ENCODE measurements around the gene PSMC3.

Gene PSMC3

GRCh38 chr11:47451436-47451835 is 25.2 kb upstream of the PSMC3 start:
- no peaks in the 10 kb centered on the region for H3K9me3 Mint-ChIP-seq
- ATAC-seq (ENCODE audit: low read depth) (no peak), DNase-seq (ENCODE audit: low spot score in 2 of 2) (no peak)
- H3K4me1 Mint-ChIP-seq: peaks cover 2% of the 10 kb centered on the region
- H3K27ac Mint-ChIP-seq: no peak overlapping the region
- no peak overlapping the region for H3K4me3 Mint-ChIP-seq
- no peaks in the 10 kb centered on the region for H3K36me3 Mint-ChIP-seq
- H3K27me3 Mint-ChIP-seq: no peaks in the 10 kb centered on the region

GRCh38 chr11:47449541-47449940 is 23.3 kb upstream of the PSMC3 start:
- DNase-seq (ENCODE audit: low spot score in 2 of 2) (no peak), ATAC-seq (ENCODE audit: low read depth) (no peak)
- Mint-ChIP-seq H3K36me3 (no peaks in the 10 kb centered on the region), H3K4me3 (no peak overlapping the region), H3K9me3 (no peaks in the 10 kb centered on the region), H3K27ac (no peak overlapping the region), H3K4me1 (peaks cover 2% of the 10 kb centered on the region), H3K27me3 (no peaks in the 10 kb centered on the region)

GRCh38 chr11:47448566-47449427 is 22.6 kb upstream of the PSMC3 start, which contains the start of gene RAPSN:
RAPSN (minus strand) TSS chr11:47449136; CDS start chr11:47448964, 172 bp downstream.
- Mint-ChIP-seq H3K4me1 (no peaks in the 10 kb centered on the region), H3K27me3 (no peaks in the 10 kb centered on the region), H3K9me3 (no peaks in the 10 kb centered on the region), H3K27ac (no peak within 1 kb of the TSS), H3K36me3 (no peaks in the 10 kb centered on the region), H3K4me3 (no peak within 1 kb of the TSS)
- ATAC-seq (ENCODE audit: low read depth): no peak
- no peak for DNase-seq (ENCODE audit: low spot score in 2 of 2)

- DNase-seq (ENCODE audit: low spot score in 2 of 2) (no peak), ATAC-seq (ENCODE audit: low read depth) (no peak)
- H3K4me1 Mint-ChIP-seq: no peaks in the 10 kb centered on the region
- no peak overlapping the region for H3K27ac Mint-ChIP-seq
- no peak overlapping the region for H3K4me3 Mint-ChIP-seq
- H3K36me3 Mint-ChIP-seq: no peaks in the 10 kb centered on the region
- no peaks in the 10 kb centered on the region for H3K9me3 Mint-ChIP-seq
- H3K27me3 Mint-ChIP-seq: no peaks in the 10 kb centered on the region
Observed at GRCh38 chr11:47447906-47448305, 21.7 kb upstream of the PSMC3 start.

- Mint-ChIP-seq H3K27me3 (no peaks in the 10 kb centered on the region), H3K4me1 (no peaks in the 10 kb centered on the region), H3K9me3 (no peaks in the 10 kb centered on the region), H3K4me3 (no peak overlapping the region), H3K36me3 (no peaks in the 10 kb centered on the region), H3K27ac (no peak overlapping the region)
- DNase-seq (ENCODE audit: low spot score in 2 of 2) (no peak), ATAC-seq (ENCODE audit: low read depth) (no peak)
Observed at GRCh38 chr11:47446833-47447232, 20.6 kb upstream of the PSMC3 start.

- no peaks in the 10 kb centered on the region for H3K9me3 Mint-ChIP-seq
- H3K36me3 Mint-ChIP-seq: no peaks in the 10 kb centered on the region
Observed at GRCh38 chr11:47445840-47446239, 19.6 kb upstream of the PSMC3 start.

GRCh38 chr11:47443817-47444216 is 17.6 kb upstream of the PSMC3 start:
- H3K27ac Mint-ChIP-seq: no peak overlapping the region
- DNase-seq (ENCODE audit: low spot score in 2 of 2) (no peak), ATAC-seq (ENCODE audit: low read depth) (no peak)
- no peaks in the 10 kb centered on the region for H3K9me3 Mint-ChIP-seq
- no peaks in the 10 kb centered on the region for H3K36me3 Mint-ChIP-seq
- H3K4me1 Mint-ChIP-seq: no peaks in the 10 kb centered on the region
- no peak overlapping the region for H3K4me3 Mint-ChIP-seq
- no peaks in the 10 kb centered on the region for H3K27me3 Mint-ChIP-seq

More at GRCh38 chr11:47445840-47446239, 19.6 kb upstream of the PSMC3 start:
- H3K27me3 Mint-ChIP-seq: no peaks in the 10 kb centered on the region
- no peak overlapping the region for H3K27ac Mint-ChIP-seq
- H3K4me1 Mint-ChIP-seq: no peaks in the 10 kb centered on the region
- no peak overlapping the region for H3K4me3 Mint-ChIP-seq
- ATAC-seq (ENCODE audit: low read depth) (no peak), DNase-seq (ENCODE audit: low spot score in 2 of 2) (no peak)

- DNase-seq (ENCODE audit: low spot score in 2 of 2) (no peak), ATAC-seq (ENCODE audit: low read depth) (no peak)
- Mint-ChIP-seq H3K36me3 (no peaks in the 10 kb centered on the region), H3K4me3 (no peak overlapping the region), H3K27ac (no peak overlapping the region), H3K27me3 (no peaks in the 10 kb centered on the region), H3K4me1 (no peaks in the 10 kb centered on the region), H3K9me3 (no peaks in the 10 kb centered on the region)
Observed at GRCh38 chr11:47443028-47443700, 16.9 kb upstream of the PSMC3 start.

GRCh38 chr11:47442514-47442913 is 16.3 kb upstream of the PSMC3 start:
- H3K27me3 Mint-ChIP-seq: no peaks in the 10 kb centered on the region
- DNase-seq (ENCODE audit: low spot score in 2 of 2) (no peak), ATAC-seq (ENCODE audit: low read depth) (no peak)
- H3K36me3 Mint-ChIP-seq: no peaks in the 10 kb centered on the region
- H3K27ac Mint-ChIP-seq: no peak overlapping the region
- no peak overlapping the region for H3K4me3 Mint-ChIP-seq
- no peaks in the 10 kb centered on the region for H3K4me1 Mint-ChIP-seq
- no peaks in the 10 kb centered on the region for H3K9me3 Mint-ChIP-seq

- H3K4me3 Mint-ChIP-seq: no peak overlapping the region
- H3K36me3 Mint-ChIP-seq: no peaks in the 10 kb centered on the region
- no peaks in the 10 kb centered on the region for H3K4me1 Mint-ChIP-seq
- no peaks in the 10 kb centered on the region for H3K9me3 Mint-ChIP-seq
- DNase-seq (ENCODE audit: low spot score in 2 of 2) (no peak), ATAC-seq (ENCODE audit: low read depth) (no peak)
- H3K27ac Mint-ChIP-seq: no peak overlapping the region
- H3K27me3 Mint-ChIP-seq: no peaks in the 10 kb centered on the region
Observed at GRCh38 chr11:47441421-47441820, 15.2 kb upstream of the PSMC3 start.

GRCh38 chr11:47440054-47440476 is 13.8 kb upstream of the PSMC3 start:
- H3K27ac Mint-ChIP-seq: no peak overlapping the region
- H3K9me3 Mint-ChIP-seq: no peaks in the 10 kb centered on the region
- no peak for ATAC-seq (ENCODE audit: low read depth)
- H3K4me1 Mint-ChIP-seq: no peaks in the 10 kb centered on the region
- no peak for DNase-seq (ENCODE audit: low spot score in 2 of 2)
- H3K27me3 Mint-ChIP-seq: peaks cover 1% of the 10 kb centered on the region
- no peak overlapping the region for H3K4me3 Mint-ChIP-seq
- H3K36me3 Mint-ChIP-seq: no peaks in the 10 kb centered on the region

GRCh38 chr11:47438721-47439120 is 12.5 kb upstream of the PSMC3 start:
- DNase-seq (ENCODE audit: low spot score in 2 of 2): no peak
- Mint-ChIP-seq H3K27ac (no peak overlapping the region), H3K4me3 (no peak overlapping the region), H3K27me3 (peaks cover 1% of the 10 kb centered on the region), H3K9me3 (no peaks in the 10 kb centered on the region), H3K4me1 (no peaks in the 10 kb centered on the region), H3K36me3 (no peaks in the 10 kb centered on the region)
- ATAC-seq (ENCODE audit: low read depth): no peak

GRCh38 chr11:47437746-47438418 is 11.6 kb upstream of the PSMC3 start:
- H3K36me3 Mint-ChIP-seq: no peaks in the 10 kb centered on the region
- H3K27ac Mint-ChIP-seq: no peak overlapping the region
- no peaks in the 10 kb centered on the region for H3K9me3 Mint-ChIP-seq
- DNase-seq (ENCODE audit: low spot score in 2 of 2) (no peak), ATAC-seq (ENCODE audit: low read depth) (no peak)
- H3K4me1 Mint-ChIP-seq: no peaks in the 10 kb centered on the region
- H3K4me3 Mint-ChIP-seq: no peak overlapping the region
- peaks cover 1% of the 10 kb centered on the region for H3K27me3 Mint-ChIP-seq

- no peak overlapping the region for H3K27ac Mint-ChIP-seq
- H3K4me1 Mint-ChIP-seq: no peaks in the 10 kb centered on the region
- no peak for DNase-seq (ENCODE audit: low spot score in 2 of 2)
- no peak for ATAC-seq (ENCODE audit: low read depth)
- H3K9me3 Mint-ChIP-seq: no peaks in the 10 kb centered on the region
- H3K36me3 Mint-ChIP-seq: no peaks in the 10 kb centered on the region
- peaks cover 1% of the 10 kb centered on the region for H3K27me3 Mint-ChIP-seq
- H3K4me3 Mint-ChIP-seq: no peak overlapping the region
Observed at GRCh38 chr11:47437218-47437745, 11.0 kb upstream of the PSMC3 start.

All from memory B cell (primary cell).